GM19238 (cell line): ENCODE data around the gene COL9A3.
A peak's percentile ranks its signal among the peaks of the same experiment; 100 is the strongest.

Experiments used
- DNase-seq: peaks from one replicate; pipeline ENCODE4 v3.0.0; 2011; ENCODE audit warnings: low spot score; ENCODE audit not compliant: insufficient read length

Gene COL9A3

DNA sequence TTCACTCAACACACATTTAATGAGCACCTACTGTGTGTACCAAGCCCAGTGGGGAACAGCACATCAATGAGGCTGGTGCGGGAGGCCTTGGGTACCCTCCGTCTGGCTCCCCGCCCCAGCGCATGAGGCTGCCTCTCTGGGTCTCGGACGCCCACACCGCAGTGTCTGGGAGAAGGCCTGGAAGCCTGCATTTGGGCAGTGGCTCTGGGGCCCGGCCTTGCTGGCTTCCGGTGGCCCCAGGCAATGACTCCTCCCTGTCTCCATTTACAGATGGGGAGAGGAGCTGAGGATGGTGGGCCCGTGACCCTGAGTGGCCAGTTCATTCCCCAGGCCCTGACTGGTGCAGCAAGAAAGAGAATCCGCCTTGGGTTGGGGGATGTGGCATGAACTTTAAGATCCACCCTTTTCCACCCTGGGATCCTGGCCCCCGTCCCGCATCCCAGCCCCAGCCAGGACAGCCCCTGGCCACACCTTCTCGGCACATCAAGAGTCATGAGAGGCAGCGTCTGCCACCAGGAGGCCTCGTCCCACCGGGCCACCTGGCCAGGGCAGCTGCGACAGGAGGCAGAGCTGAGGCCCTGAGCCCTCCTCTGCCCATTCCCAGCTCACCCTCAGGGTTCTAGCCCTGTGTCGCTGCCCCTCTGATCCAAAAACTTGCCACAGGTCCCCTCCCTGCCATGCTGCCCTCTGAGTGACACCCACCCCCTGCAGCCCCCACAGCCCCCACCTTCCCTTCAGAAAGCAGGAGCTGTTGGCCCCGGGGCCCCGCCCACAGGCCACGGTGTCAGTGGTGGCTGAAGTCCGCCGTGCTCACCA, 38.0 kb upstream of the COL9A3 start:
- no peak for DNase-seq

DNA sequence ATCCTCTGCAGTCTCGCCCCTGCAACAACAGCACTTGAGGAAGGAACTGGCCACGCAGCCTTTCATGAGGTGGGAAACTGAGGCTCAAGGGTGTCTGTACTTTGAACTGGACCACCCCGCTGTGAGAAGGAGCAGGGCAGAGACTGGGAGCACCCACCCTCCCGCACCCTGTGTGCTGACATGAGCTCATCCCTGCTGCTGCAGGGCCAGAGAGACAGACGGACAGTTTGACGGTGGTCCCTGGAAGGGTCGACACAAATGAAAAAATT, 37.5 kb upstream of the COL9A3 start:
- DNase-seq: no peak

DNA sequence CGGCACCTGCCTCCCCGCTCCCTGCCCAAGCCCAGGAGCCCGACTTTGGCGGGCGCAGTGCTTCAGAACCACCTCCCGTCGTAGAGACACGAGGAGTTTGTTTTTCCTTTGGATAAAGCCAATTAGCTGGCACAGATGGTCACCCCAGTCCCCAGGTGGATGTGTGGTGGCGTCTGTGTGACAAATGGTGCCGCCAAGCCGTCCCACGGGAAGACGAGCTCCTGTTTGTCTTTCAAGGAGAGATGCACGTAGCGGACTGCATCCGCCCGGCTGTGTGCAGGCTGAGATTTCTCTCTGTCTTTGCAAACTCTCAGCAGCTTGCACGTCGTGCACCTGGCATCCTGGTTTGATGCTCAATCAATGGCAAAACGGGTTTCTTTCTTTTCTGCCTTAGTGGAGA, 36.6 kb upstream of the COL9A3 start:
- no peak for DNase-seq

DNA sequence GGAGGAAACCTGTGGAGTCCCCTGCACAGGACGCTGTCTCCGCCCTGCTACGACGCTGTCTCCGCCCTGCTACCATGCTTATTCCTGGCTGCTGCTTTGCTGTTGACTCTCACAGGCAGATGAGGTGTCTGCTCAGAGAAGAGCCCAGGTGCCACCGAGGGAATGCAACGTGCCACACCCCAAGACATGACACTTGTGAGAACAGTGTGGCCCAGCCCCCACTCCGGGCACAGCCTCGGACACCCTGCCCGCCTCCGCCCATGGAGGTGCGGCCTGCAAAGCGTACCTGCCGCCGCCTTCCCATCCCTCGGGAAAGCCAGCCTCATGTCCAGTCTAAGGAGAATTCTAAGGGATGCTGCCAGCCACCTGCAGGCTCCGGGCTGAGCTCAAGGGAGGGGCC, 36.2 kb upstream of the COL9A3 start:
- no peak for DNase-seq

DNA sequence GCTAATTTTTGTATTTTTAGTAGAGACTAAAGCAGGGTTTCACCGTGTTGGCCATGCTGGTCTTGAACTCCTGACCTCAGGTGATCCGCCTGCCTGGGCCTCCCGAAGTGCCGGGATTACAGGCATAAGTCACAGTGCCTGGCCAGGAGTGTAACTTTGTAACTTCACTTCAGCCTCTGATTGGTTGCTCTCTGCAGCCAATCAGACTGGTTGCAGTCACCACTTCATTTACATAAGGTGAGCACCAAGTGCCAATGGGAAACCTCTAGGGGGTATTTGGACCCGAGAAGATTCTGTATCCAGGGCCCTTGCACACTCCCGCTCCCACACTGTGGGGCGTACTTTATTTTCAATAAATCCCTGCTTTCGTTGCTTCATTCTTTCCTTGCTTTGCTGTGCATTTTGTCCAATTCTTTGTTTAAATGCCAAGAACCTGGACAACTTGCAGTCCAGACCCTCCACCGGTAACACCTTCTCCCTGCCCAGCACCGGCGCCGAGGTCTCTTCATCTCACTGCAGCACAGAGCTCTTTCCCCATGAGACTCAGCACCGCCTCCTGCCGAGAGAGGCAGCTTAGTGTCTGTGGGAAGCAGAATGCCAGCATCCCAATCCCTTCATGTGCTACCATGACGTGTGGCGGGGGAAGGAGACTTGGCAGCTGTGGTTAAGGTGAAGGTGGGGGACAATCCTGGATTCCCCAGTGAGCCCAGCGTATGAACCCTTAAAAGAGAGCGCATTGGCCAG, 34.5 kb upstream of the COL9A3 start:
- no peak for DNase-seq

DNA sequence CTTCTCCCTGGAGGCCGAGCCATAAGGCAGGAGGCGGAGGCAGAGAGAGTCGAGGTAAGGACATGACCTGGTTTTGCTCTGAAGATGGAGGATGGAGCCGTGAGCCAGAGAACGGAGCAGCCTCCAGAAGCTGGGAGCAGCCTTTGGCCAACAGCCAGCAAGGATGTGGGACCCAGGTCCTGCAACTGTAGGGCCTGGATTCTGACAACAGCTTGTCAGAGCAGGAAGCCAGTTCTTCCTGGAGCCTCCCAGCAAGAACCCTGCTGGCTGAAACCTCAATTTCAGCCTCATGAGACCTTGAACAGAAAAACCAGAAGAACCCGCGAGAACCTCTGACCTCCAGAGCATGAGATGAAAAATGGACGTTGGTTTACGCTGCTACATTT, 34.0 kb upstream of the COL9A3 start:
- DNase-seq: no peak

DNA sequence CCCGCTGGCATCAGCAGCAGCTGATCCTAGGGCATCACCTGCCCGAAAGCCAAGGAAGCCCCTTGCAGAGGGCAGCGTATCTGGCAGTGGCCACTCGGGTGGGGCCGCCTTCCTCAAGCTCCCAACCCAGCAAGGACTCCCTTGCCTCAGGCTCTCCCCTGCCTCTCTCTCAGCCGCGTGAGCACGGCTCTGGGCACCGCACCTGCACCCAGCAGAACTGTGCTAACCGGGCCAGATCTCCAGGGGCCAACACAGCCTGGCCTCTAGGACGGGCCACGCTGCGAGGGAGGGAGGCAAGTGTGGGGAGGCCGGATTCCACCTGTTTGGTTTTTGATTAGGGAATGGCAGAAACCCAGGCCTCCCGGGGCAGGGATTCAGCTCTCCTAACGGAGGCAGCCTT, 32.4 kb upstream of the COL9A3 start:
- no peak for DNase-seq

DNA sequence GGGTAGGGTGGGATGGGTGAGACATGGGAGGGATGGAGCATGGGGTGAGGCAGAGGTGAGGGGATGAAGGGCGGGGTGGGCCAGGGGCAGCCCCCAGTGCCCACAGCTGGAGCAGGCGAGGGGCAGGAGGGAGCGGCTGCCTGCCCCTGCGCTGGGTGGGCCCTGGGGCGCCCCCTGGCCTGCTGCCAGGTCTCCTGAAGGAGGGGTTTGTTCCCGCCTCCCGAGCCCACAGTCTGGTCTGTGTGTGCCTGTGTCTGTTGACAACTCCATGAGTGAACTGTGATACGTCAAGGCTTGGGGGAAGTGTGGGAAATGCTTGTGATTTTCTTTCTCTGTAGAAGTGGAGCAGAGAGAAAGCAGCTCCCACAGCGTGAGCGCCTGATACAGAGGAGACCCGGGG, 31.5 kb upstream of the COL9A3 start:
- DNase-seq: no peak

DNA sequence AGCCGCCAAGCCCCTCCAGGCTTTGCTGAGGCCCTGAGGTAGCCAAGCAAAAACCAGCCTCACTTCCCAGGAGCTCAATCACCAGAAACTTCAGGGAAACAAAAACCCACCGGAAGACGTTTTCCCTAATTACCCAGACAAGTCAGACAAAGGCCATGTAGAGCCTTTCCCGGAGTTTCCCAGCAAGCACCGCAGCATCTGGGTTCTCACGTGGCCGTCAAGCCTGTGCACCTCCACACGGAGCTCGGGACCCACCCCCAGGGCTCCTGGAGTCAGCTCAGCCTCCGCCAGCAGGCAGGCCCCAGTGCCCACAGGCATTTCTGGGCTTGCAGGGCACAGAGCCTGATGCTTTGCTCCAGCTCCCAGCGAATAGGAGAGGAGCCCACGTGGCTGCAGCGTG, 30.7 kb upstream of the COL9A3 start:
- DNase-seq: no peak

DNA sequence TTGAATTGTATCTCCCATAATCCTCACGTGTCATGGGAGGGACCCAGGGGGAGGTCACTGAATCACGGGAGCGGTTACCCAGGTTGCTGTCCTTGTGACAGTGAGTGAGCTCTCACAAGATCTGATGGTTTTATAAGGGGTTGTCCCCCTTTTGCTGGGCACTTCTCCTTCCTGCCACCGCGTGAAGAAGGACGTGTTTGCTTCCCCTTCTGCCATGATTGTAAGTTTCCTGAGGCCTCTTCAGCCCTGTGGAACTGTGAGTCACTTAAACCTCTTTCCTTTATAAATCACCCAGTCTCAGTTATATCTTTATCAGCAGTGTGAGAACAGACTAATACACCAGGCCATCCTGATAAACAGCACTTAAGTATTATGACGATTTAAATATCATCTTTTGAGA, 29.5 kb upstream of the COL9A3 start:
- DNase-seq: no peak

DNA sequence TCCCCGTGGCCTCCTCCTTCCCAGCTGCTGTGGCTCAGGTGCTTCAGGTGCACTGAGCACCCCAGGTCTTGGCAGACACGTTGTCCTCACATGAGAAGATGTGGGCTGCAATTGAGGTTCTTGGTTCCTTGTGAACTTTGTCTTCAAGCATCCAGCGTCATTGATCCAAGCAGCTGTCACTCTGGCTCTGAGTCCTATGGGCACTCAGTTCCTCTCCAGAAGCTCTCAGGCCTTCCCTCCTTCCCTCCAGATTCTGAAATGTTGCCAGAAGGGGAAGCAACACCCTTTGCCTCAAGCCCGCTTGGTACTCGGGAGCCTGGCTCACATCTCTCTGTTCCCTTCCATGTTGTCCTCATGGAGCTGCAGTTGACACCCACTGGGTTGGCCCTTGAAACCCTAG, 29.0 kb upstream of the COL9A3 start:
- DNase-seq: no peak

DNA sequence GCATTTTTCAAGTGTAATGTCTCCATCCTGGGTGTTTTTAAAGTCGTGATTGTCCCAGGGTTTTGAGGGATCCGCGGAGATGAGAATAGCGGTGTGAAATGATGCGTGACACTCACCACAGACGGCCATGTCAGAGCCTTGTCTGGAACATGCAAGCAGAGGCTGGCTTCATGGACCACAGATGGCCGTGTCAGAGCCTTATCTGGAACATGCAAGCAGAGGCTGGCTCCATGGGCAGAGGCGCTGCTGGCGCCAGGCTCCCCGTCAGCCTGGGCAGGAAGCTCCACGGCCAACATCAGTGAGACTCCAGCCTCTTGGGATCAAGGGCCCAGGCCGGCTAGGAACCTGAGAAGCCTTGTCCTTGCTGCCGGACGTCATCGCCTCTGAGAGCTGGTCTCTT, 28.2 kb upstream of the COL9A3 start:
- DNase-seq: no peak

DNA sequence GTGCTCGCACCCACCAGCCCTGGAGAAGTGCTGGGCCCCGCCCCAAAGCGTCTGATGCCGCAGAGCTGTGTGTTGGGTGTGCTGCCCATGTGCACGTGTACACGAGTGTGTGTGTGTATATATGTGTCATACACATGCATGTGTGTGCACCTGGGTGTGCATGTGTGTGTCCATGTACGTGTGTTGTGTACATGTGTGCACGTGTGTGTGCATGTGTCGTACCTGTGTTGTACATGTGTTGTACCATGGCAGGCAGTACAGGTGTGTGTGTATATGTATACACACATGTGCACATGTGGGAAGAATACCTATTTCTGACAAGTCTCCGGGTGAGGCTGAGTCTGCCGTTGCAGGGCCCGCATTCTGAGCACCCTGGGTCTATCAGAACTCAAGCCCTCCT, 26.8 kb upstream of the COL9A3 start:
- DNase-seq: no peak

DNA sequence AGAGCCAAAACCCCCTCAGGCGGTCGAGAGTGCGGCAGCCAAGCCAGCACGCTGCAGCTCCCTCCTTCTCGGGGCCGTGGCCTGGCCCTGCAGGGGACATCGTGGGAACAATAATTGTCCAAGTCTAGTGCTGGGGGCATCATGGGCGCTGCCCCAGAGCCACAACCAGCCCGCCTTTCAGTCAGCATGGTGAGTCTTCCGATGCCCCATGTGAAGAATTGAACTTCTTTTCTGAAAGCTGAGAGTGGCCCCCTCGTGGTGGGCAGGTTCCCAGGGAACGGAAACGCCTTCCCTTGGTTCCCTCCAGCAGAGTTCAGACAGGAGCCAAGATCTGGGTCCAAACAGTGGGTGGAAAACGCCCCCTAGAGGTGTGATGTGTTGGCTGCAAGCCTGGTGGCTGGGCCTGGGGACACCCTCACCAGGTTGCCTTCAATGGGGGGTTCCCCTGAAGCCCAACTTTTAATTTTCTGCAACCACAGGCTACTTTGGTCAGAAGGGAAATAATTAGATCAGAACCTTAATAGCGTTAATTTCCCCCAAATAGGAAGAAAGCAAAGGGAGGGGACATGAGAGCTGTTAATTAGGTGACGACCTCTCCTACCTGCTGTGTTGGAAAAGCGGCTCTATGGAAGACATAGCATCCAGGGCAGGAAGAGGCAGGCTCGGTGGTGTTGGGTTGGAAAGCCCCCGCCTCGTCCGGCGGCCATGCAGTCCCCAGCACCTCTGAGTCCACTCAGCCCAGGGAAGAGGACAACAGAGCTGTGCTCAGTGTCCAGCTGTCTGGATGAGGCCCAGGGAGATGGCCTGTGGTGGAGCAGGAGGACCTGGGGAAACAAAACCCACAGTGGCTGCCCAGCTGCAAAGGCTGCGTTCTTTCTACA, 25.3 kb upstream of the COL9A3 start:
- peak; percentile 53 for DNase-seq

DNA sequence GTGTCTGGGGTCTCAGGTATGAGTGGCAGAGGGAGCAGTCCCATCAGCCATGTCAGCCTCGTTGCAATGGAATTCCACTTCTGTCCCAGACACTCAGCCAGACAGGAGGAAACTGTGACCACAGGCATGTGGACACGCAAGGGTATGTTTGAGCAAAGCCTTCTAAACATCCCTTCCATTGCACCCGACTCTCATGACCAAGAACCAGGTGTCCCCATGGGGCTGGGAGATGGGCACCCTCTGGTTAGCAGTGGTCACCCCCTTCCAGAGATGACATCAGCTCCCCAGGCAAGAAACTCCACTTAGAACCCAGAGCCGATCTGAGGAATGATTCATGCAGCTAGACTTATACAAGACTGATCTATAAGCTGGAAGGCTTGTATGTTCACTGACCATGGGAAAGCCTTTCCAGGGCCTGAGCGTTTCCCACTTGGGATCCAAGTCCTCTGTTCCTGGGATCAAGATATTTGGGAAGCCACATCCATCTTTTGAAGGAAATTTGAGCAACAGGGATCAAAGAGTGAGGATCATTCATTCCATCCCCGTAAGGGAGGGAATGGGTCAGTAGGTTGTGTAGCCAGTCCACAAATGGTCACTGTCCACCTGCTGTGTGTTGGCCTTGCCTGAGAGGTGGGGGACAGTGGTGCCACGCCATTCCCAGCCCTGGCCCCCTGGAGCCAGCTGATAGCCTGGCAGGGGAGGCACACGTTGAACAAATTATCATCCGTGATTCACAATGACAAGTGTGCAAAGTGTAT, 24.5 kb upstream of the COL9A3 start:
- DNase-seq: no peak

DNA sequence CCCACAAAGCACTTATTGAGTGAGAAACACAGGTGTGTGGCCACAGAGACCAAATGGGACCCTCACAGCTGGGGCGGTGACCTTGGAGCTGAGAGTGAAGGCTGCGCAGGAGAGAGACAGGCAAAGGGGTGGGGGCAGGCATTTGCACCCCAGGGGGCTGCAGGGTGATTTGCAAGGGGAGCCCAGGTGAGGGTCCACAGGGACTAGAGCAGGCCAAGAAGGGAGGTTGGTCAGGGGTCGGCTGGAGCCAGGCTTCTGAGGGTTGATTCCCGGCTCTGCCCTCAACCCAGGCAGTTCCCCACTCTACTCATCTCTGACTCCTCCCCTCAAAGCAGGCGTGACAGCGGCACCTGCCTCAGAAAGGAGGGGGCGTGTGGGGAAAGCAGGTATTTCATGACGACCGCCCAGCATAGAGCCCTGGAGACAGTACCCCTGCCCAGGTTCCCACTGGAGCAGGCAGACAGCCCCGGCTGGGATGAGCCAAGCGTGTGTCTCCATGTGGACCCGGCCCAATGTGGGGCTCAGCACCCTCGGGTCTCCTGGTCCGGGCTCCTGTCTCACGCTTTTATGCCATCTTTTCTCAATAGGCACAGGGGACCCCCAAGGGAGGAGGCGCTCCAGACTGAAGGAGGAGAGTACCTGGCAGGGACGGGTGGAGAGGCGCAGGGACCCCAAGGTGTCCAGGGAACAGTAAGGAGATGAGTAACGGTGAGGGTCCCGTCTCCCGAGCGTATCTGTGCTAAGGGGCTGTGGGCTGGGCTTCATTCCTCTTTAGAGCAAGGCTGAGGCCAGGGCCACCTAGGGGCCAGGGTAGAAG, 23.7 kb upstream of the COL9A3 start:
- no peak for DNase-seq

DNA sequence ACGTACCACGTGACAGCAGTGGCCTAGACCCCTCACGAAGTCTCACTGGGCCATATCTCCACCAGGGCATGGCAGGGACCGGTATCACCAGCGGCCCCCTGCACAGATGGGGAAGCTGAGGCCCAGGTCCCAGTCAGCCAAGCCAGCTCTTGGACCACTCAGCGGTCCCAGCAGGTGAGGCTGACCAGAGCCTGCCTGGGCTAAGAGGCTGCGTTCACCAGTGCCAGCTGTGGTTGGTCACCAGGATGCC, 23.2 kb upstream of the COL9A3 start:
- DNase-seq: no peak

DNA sequence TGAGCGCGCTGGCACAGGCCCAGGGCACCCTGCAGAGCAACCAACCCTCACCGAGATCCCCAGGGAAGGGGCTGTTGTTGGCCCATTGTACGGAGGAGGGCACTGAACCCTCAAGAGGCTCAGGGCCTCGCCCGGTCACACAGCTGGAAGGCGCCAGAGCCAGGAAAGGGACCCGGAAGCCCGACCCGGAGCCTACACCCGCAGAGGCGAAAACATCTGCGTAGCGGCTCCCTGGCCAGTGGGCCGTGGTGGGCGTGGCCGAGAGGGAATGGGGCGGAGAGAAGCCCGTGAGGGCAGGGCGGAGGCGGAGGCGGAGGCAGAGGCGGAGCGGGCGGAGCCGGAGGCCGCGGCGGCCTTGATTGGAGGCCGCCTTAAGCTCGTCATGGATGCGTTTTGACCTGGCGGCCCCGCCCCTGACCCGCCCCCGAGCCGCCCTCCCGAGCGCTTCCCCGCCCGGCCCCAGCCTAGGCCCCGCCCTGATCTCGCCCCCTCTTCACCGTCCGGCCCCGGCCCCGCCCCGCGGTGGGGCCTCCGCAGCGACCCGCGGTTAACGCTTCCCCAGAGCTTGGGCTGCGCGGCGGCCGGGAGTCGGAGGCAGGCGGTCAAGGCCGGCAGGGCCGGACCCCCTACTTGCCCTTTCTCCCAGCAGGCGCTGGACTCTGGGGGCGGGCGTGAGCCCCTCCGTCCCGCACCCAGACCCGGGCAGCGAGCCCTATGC, 22.7 kb upstream of the COL9A3 start:
- peak; percentile 95 for DNase-seq

DNA sequence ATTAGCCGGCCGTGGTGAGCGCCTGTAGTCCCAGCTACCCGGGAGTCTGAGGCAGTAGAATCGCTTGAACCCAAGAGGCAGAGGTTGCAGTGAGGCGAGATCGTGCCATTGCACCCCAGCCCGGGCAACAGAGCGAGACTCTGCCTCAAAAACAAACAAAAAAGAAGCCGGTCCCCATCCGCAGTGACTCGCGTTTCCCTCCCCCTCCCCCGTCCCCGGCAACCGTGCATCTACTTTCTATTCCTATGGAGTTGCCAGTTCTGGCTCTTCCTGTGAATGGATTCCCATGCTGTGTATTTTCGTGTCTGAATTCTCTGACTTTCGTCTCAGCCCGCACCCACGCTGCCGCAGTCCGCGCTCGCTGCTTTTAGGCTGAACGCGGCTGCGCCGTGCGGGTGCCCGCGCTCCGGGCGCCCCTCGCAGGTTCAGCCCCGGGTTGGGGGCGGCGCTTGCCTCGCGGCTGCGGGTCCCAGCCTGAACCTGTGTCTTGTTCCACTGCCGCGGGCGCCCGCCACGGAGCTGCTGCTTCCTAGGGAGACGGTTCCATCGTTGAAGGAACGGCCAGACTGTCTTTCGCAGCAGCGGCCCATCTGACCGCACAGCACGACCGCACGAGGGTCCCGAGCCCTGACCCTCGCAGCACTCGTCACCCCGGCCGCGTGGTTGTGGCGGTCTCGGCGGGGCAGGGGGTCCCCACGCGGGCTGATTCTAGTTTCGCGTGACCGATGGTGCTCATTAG, 21.7 kb upstream of the COL9A3 start:
- DNase-seq: peak; percentile 57
